ENCODE measurements around the gene ROR1.

- TF ChIP-seq, protein P1, sequence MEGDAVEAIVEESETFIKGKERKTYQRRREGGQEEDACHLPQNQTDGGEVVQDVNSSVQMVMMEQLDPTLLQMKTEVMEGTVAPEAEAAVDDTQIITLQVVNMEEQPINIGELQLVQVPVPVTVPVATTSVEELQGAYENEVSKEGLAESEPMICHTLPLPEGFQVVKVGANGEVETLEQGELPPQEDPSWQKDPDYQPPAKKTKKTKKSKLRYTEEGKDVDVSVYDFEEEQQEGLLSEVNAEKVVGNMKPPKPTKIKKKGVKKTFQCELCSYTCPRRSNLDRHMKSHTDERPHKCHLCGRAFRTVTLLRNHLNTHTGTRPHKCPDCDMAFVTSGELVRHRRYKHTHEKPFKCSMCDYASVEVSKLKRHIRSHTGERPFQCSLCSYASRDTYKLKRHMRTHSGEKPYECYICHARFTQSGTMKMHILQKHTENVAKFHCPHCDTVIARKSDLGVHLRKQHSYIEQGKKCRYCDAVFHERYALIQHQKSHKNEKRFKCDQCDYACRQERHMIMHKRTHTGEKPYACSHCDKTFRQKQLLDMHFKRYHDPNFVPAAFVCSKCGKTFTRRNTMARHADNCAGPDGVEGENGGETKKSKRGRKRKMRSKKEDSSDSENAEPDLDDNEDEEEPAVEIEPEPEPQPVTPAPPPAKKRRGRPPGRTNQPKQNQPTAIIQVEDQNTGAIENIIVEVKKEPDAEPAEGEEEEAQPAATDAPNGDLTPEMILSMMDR (IDR thresholded peaks at IDR 0.05), result no peak
- TF ChIP-seq EP300 (IDR thresholded peaks at IDR 0.05), result no peak
- no peak for TF ChIP-seq POLR2AphosphoS5 (IDR thresholded peaks at IDR 0.05)
Observed at GRCh38 chr1:64179588-64179987, 405.8 kb downstream of the ROR1 start.
